NCI-H1436 (cell line): ENCODE data around the gene MSL2.
"Not testable (repeated sequence)": the region's sequence is repeated elsewhere in the genome, so short reads cannot be mapped to it uniquely, and the experiment has no call there.

Experiments used
- DNase-seq: peaks from one replicate; lab custom pipeline; 2025; lab: John Stamatoyannopoulos, UW

The MSL2 gene

DNA sequence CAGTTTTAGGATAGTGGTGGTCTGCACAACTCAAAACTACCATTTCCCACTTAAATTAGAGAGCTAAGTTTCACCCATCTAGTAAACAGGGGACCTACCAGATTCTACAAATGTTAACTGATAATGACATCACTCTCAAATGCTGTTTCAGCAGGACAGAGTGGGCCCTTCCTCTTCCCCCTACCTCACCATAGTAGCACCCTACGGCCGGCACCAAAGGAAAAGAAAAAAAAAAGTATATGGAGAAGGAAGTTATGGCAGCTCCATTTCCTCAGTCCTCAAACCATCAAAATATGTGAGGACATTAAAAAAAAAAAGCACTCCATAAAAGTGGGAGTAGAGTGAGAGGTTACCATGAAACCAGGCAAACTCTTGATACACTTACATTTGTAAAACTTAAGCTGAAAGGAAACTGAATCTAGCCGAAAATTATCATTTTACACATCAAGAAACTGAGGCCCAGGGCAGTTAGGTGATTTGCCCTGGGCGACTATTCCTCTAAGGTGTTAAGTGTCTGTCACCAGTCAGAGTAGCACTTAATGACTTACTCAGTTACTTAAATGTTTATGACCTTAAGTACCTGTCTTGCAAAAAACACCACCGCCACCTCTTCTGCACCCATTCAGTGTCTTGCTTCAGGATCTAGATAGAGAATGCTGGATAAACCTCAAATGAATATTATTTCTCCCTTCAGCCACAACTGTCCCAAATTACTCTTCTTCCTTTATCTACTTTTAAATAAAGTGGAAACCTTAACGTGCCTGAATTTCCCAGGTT, 2.7 kb downstream of the MSL2 start:
- no peak for DNase-seq

DNA sequence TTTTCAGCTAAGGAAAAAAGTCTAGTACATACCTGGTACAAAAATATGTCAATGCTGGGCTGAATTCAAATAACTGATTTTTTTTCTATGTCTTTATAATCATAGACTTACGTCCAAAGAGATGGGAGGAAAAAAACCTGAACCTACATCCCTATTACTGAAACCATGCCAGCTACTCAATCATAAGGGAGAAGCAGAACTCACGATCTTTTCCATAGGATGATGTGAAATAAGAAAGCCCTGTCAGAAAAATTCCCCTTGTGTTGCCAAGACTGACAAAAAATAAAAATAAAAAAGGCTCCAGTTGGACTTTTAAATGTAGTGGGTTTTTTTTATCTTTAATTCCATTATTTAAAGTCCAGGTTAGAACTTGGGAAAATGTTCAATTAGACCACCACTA, 3.3 kb downstream of the MSL2 start:
- DNase-seq, result no peak

DNA sequence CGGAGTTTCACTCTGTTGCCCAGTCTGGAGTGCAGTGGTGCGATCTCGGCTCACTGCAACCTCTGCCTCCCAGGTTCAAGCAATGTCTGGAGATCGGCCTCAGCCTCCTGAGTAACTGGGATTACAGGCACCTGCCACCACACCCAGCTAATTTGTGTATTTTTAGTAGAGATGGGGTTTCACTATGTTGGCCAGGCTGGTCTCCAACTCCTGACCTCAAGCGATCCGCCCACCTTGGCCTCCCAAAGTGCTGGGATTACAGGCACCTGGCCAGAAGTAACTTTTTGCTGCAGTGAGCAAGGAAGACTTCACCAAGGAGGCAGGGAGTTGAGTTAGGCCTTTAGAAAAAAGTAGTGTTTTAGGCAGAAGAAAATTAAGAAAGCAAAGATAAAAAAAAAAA, 3.9 kb downstream of the MSL2 start:
- DNase-seq, result not testable (repeated sequence)

DNA sequence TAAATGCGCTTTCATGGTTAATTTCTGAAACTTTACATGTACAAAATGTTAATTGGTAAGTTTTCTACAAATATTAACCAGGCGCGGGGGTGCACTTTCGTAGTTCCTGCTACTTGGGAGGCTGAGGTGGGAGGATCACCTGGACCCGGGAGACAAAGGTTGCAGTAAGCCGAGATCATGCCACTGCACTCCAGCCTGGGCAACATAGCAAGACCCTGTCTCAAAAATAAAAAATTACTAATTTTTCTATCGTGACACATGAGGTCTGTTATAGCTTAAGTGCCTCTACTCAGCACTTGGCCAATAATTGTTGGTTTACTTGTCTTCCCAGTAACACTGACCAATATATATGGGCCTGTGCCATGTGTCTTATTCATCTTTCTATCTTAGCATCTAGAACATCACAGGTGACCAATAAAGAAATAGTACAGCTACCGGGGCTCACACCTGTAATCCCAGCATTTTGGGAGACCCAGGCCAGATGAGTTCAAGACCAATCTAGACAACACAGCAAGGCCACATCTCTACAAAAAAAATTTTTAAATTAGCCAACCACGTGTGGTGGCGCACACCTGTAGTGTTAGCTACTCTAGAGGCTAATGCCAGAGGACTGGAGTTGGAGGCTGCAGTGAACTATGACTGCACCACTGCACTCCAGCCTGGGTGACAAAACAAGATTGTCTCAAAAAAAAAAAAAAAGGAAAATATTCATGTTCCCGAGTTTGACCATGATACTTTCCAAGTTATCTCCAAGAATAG, 6.1 kb downstream of the MSL2 start:
- DNase-seq, result no peak

DNA sequence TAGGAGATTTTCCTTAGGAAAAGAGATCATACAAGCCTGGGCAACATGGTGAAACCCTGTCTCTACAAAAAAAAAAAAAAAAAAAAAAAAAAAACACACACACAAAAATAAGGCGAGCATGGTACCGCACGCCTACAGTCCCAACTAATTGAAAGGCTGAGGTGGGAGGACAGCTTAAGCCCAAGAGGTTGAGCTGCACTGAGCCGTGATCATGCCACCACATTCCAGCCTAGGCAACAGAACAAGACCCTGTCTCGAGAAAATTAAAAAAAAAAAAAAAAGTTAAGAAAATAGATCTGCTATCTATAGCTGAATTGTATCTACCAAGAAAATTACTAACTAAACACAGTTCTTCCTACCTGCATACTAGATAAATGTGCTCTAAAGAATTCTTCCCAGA, 7.1 kb downstream of the MSL2 start:
- DNase-seq, result no peak

DNA sequence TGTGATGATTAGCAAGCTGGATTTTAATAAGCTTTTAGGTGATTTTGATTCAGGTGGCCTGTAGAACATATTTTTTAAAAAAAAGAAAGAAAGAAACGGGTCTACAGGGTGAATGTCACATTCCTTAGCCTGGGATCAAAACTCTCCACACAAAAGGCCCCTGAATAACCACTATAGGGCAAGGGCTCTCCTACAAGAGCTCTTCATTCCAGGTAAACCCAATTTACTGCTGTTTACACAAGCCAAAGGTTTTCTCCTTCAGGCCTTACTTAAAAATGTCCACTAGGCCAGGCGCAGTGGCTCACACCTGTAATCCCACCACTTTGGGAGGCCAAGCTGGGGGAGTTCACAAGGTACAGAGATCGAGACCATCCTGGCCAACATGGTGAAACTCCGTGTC, 8.3 kb downstream of the MSL2 start:
- DNase-seq, result no peak

DNA sequence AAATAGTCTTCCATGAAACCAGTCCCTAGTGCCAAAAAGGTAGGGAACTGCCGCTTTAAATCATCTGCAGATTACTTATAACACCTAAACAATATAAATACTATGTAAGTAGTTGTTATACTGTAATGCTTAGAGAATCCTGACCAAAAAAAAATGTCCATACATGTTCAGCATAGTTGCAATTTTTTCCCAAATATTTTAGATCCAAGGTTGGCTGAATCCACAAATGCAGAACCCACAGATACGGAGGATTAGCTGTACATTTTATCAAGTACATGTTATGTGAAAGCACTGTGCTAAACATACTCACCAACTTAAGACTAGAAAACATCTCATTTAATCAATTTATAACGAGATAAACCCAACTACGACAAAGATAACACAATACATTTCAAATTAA, 9.3 kb downstream of the MSL2 start:
- DNase-seq, result no peak

DNA sequence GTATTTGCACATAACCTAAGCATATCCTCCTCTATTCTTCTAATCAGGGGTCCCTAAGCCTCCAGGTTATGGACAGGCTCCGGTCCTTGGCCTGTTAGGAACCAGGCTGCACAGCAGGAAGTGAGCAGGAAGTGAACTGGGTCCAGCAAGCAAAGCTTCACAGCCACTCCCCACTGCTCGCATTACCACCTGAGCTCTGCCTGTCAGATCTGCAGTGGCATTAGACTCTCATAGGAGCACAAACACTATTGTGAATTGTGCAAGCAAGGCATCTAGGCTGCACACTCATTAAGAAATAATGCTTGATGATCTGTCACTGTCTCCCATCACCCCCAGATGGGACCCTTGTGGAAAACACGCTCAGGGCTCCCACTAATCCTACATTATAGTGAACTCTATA, 9.8 kb downstream of the MSL2 start:
- DNase-seq, result no peak

DNA sequence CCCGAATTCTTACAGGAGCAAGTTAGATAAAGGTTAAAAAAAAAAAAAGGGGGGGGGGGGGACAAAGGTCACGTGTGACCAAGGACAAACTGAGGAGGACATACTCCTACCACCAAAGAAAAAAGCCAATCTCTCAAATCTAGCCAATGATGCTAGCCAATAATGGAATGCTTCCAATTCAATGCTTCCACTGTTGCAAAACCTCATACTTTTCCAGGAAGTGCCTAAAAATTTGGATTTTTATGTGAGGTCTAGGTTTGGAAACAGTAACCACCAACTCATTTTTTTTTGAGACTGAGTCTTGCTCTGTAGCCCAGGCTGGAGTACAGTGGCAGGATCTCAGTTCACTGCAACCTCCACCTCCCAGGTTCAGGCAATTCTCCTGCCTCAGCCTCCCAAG, 11.4 kb downstream of the MSL2 start:
- no peak for DNase-seq

DNA sequence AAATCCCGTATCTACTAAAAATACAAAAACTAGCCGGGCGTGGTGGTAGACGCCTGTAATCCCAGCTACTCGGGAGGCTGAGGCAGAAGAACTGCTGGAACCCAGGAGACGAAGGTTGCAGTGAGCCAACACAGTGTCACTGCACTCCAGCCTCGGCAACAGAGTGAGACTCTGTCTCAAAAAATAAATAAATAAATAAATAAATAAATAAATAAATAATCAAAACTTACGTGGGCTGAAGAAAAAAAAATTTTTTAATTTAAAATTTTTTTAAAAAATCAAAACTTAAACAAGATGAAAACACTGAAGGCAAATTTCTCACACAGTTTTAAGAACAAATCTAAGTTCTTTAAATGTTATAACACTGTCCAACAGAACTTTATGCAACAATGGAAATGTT, 14.4 kb downstream of the MSL2 start:
- no peak for DNase-seq

DNA sequence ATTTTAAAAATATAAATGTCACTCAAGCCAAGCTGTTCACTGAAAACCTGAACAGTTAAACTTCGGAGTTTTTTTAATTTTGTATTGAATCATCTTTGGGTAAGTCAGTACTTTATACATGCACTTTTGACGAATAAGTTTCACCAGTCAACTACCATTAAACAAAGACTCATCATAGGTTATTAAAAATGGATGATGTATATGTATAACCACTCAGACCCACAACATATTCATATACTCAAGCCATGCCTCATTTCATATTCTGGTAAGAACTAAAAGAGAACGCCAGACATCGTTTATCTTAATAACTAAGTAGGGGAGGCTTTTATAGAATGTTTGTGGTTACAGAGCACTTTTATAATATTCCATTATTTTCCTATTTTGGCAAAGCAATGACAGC, 18.3 kb downstream of the MSL2 start:
- no peak for DNase-seq

DNA sequence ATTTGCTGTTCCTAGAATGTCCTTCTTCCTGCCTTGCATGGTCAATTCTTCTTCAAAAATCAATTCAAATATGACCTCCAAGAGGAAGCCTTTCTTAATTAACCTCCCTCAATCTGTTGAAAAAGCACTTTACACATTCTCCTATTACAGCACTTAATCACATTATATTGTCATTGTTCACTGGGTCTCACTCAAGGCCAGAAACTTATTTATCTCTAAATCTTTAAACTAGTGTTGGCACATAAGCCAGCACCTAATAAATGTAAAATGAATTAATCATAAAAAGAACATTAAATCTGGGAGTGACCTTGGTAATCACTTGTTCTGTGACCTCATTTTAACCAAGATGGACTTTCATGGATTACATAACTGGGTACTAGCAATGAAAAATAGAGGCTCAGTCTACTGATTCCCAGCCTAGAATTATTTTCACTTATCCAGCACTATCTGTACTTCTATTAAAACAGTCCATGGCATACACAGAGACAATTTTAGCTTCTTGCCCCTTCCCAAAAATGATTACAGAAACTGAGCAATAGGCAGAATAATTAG, 22.1 kb downstream of the MSL2 start:
- no peak for DNase-seq

DNA sequence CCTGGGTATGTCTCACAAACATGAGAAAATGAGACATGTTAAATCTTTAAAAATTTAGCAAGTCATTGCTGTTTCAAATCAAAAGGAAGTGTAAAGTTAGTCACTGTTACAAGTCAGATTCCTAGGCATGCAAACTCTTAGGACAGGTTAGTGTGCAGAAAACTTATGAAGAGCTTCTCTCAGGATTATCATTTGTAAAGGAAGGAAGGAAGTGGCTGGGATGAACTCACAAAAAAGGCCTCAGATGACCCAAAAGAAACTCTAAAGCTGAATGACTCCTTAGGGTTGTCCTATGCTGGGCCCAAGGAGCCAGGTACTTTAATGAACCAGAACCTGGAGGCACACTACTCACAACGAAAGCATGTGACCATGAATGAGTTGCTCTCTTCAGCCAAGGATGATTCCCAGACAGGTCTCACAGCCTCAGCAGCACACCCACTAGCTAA, 25.0 kb downstream of the MSL2 start:
- DNase-seq, result no peak

DNA sequence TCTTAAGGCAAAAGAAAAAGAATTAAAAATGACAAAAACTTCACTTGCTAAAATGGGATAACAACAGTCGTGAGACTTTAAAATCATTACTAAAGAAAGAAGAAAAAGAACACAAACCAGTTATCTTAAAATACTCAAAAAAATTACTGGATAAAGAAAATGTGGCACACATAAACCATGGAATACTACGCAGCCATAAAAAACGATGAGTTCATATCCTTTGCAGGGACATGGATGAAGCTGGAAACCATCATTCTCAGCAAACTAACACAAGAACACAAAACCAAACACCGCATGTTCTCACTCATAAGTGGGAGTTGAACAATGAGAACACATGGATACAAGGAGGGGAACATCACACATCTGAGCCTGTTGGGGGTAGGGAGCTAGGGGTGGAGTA, 27.9 kb downstream of the MSL2 start:
- DNase-seq, result not testable (repeated sequence)

DNA sequence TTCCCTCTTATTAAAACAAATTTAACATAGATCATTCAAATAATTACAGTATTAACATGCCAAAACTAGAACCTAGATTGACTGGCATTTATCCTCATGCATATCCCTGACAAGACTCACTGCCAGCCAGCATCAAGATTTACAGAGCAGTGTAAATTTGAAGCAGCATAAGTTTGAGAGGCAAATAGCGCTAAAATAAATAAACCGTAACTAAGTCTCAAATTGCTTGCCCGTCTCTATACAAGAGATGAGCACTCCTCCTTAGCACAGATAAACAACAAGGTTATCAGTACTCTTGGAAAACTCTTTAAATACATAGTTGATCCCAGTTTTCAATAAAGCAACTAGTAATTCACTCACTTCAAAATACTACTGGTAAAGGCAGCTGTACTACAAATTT, 29.6 kb downstream of the MSL2 start:
- DNase-seq, result no peak

DNA sequence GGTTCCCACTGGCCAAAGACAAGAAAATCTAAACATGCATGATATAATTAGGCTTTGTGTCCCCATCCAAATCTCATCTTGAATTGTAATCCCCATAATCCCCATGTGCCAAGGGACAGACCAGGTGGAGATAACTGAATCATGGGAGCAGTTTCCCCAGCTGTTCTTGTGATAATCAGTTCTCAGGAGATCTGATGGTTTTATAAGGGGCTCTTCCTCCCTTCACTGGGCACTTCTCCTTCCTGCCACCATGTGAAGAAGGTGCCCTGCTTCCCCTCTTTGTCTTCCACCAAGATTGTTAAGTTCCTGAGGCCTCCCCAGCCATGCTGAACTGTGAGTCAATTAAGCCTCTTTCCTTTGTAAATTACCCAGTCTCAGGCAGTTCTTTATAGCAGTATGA, 32.5 kb downstream of the MSL2 start:
- not testable (repeated sequence) for DNase-seq

DNA sequence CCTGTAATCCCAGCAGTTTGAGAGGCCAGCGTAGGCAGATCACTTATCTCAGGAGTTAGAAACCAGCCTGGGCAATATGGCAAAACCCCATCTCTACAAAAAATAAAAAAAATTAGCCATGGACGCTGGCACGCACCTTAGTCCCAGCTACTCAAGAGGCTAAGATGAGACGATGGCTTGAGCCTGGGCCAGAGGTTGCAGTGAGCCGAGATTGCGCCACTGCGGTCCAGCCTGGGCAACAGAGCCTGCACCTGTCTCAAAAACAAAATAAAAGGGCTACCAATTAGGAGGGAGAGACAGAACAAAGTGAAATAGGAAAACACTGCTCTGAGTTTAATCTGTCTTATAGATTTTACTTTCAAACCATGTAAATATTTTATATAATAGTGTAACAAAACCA, 33.8 kb downstream of the MSL2 start:
- no peak for DNase-seq

DNA sequence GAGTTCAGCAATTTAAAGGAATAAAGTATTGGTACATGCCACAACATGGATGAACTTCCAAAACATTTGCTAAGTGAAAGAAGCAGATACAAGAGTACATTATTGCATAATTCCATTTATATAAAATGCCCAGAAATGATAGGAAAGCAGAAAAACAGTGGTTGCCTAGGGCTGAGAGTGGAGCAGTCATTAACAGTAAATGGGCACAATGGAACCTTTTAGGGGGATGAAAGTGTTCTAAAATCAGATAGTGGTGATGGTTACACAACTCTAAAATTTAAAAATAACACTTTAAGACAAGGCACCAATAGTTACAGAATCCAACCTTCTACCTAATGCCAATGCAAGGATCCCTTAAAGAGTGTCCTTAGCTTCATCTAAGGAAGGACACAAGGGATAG, 34.6 kb downstream of the MSL2 start:
- DNase-seq, result no peak

DNA sequence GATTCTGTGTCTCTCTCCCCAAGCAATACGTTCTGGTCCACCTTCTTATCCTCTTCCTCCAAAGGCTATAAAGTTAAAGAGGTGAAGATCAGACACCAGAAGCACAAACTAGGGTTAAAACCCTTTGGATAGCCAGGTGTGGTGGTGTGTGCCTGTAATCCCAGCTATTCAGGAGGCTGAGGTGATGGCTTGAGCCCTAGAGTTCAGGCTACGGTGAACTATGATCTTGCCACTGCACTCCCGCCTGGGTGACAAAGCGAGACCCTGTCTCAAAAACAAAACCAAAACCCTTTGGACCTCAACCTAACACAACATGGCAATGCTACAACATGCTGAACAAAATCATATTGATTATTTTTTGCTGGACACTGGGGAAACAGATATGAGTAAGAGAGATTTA, 43.2 kb downstream of the MSL2 start:
- no peak for DNase-seq

DNA sequence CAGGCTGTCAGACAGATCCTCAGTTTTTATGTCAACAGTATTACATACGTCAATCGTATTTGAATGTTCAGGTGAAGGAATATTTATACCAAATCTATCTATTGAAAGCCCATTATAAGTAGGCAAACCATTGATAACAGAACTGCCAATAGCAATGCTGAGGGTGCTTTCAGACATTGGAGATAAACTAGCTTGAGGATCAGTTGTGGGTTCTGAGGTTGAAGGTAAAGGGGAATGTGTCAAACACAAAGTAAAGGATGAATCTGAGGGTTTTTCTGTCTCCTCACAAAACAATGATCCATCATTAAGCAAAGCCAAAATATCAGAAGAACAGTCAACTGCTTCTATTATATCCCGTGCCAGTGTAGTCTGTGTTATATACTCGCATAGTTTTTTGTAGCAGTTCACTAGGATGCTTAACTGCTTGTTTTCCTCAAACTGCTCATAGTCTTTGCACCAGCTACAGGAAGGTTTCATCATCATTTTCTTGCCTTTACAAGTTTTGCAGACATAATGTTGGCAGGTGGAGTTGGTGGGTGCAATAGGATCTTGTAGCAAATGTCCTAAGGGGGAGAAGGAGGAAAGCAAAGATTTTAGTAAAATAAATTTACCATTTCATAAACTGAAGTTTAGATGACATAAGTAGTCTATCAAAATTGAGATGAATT, 43.8 kb downstream of the MSL2 start:
- DNase-seq, result no peak

DNA sequence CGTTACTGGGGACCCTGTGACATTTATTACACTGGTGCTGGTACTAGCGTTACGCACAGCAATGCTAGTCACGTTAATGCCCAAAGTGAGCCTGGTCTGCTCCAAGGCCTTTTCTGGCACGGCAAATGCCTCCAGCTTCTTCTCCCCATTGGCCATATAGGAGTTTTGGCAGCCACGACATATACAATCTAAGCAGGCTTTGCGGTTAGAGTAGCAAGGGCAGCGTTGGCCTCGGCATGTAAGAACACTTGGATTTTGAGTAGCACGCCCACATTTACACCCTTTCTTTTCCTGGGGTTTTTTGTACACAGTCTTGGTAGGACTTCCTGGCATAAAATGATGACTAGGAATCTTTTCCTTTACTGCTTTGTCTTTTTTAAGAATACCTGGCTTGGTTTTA, 44.9 kb downstream of the MSL2 start:
- DNase-seq, result no peak

DNA sequence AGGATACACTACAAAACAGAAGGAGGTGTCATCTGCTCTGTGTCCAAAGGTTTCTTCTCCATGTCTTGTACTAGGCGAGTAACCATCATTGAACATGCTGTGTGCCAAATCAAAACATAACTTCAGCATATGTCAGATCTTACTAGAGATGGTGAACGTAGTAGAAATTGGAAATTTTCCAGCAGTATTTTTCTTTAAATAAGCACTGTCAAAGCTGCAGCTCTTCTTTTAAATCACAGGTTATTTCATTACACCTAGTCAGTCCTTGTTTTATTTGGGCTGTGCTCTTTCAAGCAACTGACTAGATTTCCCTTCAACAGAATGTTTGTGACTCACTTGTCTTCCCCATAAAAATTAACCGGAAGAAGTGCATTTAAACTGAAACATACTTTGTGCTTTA, 46.5 kb downstream of the MSL2 start:
- DNase-seq, result no peak
